Measurements from ENCODE around the gene PARP1. TPM values are rescaled to one million over a fixed set of nuclear protein-coding genes. Genes with fewer than 3 reads are reported as not detected.

PARP1 gene
- total RNA-seq, 2 experiments from 2014 or later: 237 to 242 TPM

GRCh38 chr1:226362361-226362760, 45.5 kb downstream of the PARP1 start:
- CTCF ChIA-PET: interaction anchor here (0.5 to 0.7 kb wide), 2 partner anchors 39 to 53 kb away, joined by 3 to 4 read pairs; no protein-coding TSS in a partner anchor
- intact Hi-C loops (cut with DNase I, micrococcal nuclease): no loop called here
- DNase-seq (no peak), ATAC-seq (no peak)
- H3K9me3 Mint-ChIP-seq (ENCODE audit: low read depth): no peaks in the 10 kb centered on the region
- H3K36me3 Mint-ChIP-seq (ENCODE audit: low read depth): peaks cover 56% of the 10 kb centered on the region
- no peak overlapping the region for H3K27ac Mint-ChIP-seq
- H3K27me3 Mint-ChIP-seq: no peaks in the 10 kb centered on the region
- POLR2A ChIA-PET: no interaction called here
- no peaks in the 10 kb centered on the region for H3K4me1 Mint-ChIP-seq
- no peak overlapping the region for H3K4me3 Mint-ChIP-seq

- intact Hi-C loops (cut with DNase I, micrococcal nuclease): no loop called here
- peaks cover 54% of the 10 kb centered on the region for H3K36me3 Mint-ChIP-seq (ENCODE audit: low read depth)
- no peak for DNase-seq
- H3K4me3 Mint-ChIP-seq: no peak overlapping the region
- ATAC-seq: no peak
- H3K9me3 Mint-ChIP-seq (ENCODE audit: low read depth): no peaks in the 10 kb centered on the region
- ChIA-PET POLR2A (no interaction called here), CTCF (no interaction called here)
- H3K27me3 Mint-ChIP-seq: no peaks in the 10 kb centered on the region
- H3K4me1 Mint-ChIP-seq: no peaks in the 10 kb centered on the region
- no peak overlapping the region for H3K27ac Mint-ChIP-seq
Measured at GRCh38 chr1:226360106-226360746, 47.7 kb downstream of the PARP1 start.

DNA sequence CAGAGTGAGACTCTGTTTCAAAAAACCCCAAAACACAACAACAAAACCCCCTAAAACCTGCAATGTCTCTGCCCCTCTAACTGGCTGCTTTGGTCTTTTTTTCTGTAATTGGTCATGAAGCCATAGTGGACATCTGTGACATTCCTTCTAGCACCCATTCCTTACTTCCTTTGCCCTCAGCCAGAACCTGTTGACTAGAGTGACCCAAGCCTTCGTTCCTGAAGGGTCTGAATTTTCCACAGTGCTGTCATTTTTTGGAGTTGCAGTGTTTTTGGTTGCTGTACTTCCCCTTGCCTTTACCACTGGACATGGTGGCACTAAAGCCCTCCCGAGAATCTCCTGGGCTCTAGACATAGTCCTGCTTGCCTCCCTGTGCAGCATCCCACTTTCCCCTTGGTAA, 50.5 kb downstream of the PARP1 start:
- Mint-ChIP-seq H3K4me1 (no peaks in the 10 kb centered on the region), H3K4me3 (no peak overlapping the region), H3K27me3 (no peaks in the 10 kb centered on the region), H3K27ac (no peak overlapping the region), H3K36me3 (ENCODE audit: low read depth) (peaks cover 29% of the 10 kb centered on the region), H3K9me3 (ENCODE audit: low read depth) (no peaks in the 10 kb centered on the region)
- DNase-seq (no peak), ATAC-seq (no peak)
- ChIA-PET POLR2A (no interaction called here), CTCF (no interaction called here)
- intact Hi-C loops (cut with DNase I, micrococcal nuclease): no loop called here

DNA sequence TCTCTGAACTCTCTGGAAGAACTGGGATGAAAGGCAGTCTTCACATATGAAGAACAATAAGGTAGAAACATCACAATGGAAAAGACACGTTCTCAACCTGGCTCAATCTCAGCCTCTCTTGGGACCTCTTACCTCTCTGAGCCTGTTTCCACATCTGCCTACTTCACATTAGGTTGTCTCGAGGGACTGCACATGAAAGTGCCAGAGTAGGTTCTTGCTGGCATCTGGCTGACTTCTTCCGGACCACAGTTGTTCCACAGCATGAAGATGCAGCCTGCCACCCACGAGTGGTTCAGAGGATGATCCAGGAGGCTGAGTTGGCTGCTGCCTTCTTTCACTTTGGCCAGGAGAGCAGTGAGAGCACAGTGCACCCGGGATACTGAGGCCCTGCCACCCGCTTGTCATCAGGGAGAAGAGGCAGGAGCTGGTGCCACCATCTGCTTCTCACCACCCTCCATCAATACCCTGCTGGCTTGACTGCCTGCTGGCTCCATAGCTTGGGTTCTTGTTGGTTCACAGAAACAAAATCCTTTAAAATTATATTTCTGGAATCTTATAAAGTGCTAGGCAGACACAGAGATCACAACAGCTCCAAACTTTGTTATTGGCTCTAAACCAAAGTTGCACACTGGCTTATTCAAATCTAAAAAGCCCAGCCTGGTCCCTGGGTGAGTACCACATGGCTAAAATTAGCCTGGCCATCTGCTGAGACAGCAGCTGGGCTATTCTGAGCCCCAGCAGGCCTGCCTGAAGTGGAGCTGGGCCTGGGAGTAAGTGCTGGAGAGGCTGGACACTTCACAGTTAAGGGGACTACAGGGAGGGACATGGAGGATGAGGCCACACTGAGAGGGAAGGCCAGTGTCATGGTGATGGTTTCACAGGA, 52.0 kb downstream of the PARP1 start:
- CTCF ChIA-PET: interaction anchor here (0.6 kb wide), 1 partner anchor 44 kb away, joined by 3 read pairs; no protein-coding TSS in a partner anchor

GRCh38 chr1:226355016-226355415, 52.9 kb downstream of the PARP1 start:
- Mint-ChIP-seq H3K9me3 (ENCODE audit: low read depth) (no peaks in the 10 kb centered on the region), H3K4me1 (no peaks in the 10 kb centered on the region), H3K4me3 (no peak overlapping the region), H3K36me3 (ENCODE audit: low read depth) (peaks cover 15% of the 10 kb centered on the region), H3K27me3 (no peaks in the 10 kb centered on the region), H3K27ac (no peak overlapping the region)
- intact Hi-C loops (cut with DNase I, micrococcal nuclease): no loop called here
- CTCF ChIA-PET: interaction anchor here (1.6 kb wide), 1 partner anchor 22 kb away, joined by 7 read pairs; no protein-coding TSS in a partner anchor
- POLR2A ChIA-PET: no interaction called here
- ATAC-seq (no peak), DNase-seq (no peak)

More for the DNA sequence above, 52.0 kb downstream of the PARP1 start:
- POLR2A ChIA-PET: no interaction called here
- ATAC-seq (no peak), DNase-seq (no peak)
- Mint-ChIP-seq H3K27me3 (no peaks in the 10 kb centered on the region), H3K4me1 (no peaks in the 10 kb centered on the region), H3K4me3 (no peak overlapping the region), H3K9me3 (ENCODE audit: low read depth) (no peaks in the 10 kb centered on the region), H3K36me3 (ENCODE audit: low read depth) (peaks cover 15% of the 10 kb centered on the region), H3K27ac (no peak overlapping the region)
- intact Hi-C loops (cut with DNase I, micrococcal nuclease): no loop called here

DNA sequence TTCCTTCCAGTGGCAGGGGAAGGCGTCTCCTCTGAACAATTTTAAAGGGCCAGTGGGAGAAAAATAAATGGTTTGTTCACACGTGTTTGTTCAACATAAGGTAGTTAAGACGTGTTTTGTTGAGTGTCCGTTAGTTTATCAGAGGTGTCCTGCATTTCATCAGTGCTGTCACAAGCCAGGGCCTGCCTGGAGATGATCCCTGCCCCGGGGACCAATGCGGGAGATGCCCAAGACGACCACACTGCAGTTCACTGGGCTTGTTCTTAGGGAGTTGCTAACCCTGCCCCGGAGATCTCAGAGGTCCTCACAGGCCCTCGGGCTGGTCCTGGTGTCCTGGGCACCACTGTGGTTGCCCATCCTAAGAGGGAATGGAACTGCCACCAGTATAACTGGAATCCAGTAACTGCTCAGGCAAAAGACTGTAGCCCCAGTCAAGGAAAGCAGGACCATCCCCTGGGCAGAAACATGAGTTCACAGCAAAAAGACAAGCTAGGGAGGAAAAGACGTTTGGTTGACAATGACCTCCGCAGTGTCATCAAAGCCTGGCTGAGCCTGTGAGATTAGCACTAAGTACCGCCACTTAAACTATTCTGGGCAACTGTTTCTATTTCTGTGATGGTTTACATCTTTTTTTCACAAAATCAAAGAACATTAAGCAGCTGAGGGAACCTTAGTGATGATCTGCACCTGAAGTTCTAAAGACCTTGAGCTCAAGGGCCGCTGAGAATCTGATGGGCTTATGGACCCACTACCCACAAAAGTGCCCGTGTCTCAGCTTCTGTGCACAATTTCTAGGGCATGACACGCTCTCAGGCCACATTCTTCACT, 54.0 kb downstream of the PARP1 start:
- H3K27ac Mint-ChIP-seq: no peak overlapping the region
- intact Hi-C loops (cut with DNase I, micrococcal nuclease): no loop called here
- H3K9me3 Mint-ChIP-seq (ENCODE audit: low read depth): no peaks in the 10 kb centered on the region
- no peaks in the 10 kb centered on the region for H3K27me3 Mint-ChIP-seq
- POLR2A ChIA-PET: no interaction called here
- DNase-seq (no peak), ATAC-seq (no peak)
- no peaks in the 10 kb centered on the region for H3K4me1 Mint-ChIP-seq
- CTCF ChIA-PET: interaction anchor here (1.1 to 1.6 kb wide), 2 partner anchors 21 kb away, joined by 3 to 7 read pairs; no protein-coding TSS in a partner anchor
- no peak overlapping the region for H3K4me3 Mint-ChIP-seq
- peaks cover 7% of the 10 kb centered on the region for H3K36me3 Mint-ChIP-seq (ENCODE audit: low read depth)

DNA sequence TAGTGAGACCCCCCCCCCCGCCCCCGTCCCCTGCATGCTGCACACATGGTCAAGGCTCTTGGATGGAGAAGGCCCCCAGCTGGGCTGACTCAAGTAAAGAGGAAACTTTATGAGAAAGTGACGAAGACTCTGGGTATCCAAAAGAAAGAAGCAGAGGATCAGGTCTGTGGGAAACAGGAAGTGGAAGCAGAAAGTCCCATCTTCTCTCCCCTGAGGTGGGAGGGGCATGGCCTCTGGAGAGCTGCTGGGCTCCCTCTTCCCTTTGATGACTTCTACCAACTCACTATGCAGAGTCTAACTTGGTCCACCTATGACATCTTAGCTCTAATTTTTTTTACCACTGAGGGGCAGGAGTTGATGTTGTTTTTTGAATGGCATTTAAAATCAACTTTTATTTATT, 56.2 kb downstream of the PARP1 start:
- ATAC-seq (no peak), DNase-seq (no peak)
- ChIA-PET POLR2A (no interaction called here), CTCF (no interaction called here)
- H3K9me3 Mint-ChIP-seq (ENCODE audit: low read depth): no peaks in the 10 kb centered on the region
- no peaks in the 10 kb centered on the region for H3K27me3 Mint-ChIP-seq
- intact Hi-C loops (cut with DNase I, micrococcal nuclease): no loop called here
- no peaks in the 10 kb centered on the region for H3K4me1 Mint-ChIP-seq
- H3K36me3 Mint-ChIP-seq (ENCODE audit: low read depth): peaks cover 2% of the 10 kb centered on the region
- H3K4me3 Mint-ChIP-seq: no peak overlapping the region
- H3K27ac Mint-ChIP-seq: no peak overlapping the region

GRCh38 chr1:226350519-226350865, 57.4 kb downstream of the PARP1 start:
- Mint-ChIP-seq H3K36me3 (ENCODE audit: low read depth) (no peaks in the 10 kb centered on the region), H3K4me1 (no peaks in the 10 kb centered on the region), H3K9me3 (ENCODE audit: low read depth) (no peaks in the 10 kb centered on the region), H3K27me3 (no peaks in the 10 kb centered on the region), H3K27ac (no peak overlapping the region), H3K4me3 (no peak overlapping the region)
- DNase-seq (no peak), ATAC-seq (no peak)
- ChIA-PET POLR2A (no interaction called here), CTCF (interaction anchor here (1.0 kb wide), 1 partner anchor 17 kb away, joined by 3 read pairs; no protein-coding TSS in a partner anchor)
- intact Hi-C loops (cut with DNase I, micrococcal nuclease): no loop called here

GRCh38 chr1:226349801-226350518, 57.9 kb downstream of the PARP1 start:
- ATAC-seq: no peak

GRCh38 chr1:226349081-226349480, 58.8 kb downstream of the PARP1 start:
- intact Hi-C loops (cut with DNase I, micrococcal nuclease): no loop called here
- Mint-ChIP-seq H3K27me3 (no peaks in the 10 kb centered on the region), H3K36me3 (ENCODE audit: low read depth) (no peaks in the 10 kb centered on the region), H3K9me3 (ENCODE audit: low read depth) (no peaks in the 10 kb centered on the region), H3K4me1 (no peaks in the 10 kb centered on the region), H3K4me3 (no peak overlapping the region), H3K27ac (no peak overlapping the region)
- CTCF ChIA-PET: no interaction called here
- DNase-seq: no peak
- POLR2A ChIA-PET: no interaction called here
- no peak for ATAC-seq

More at GRCh38 chr1:226349801-226350518, 57.9 kb downstream of the PARP1 start:
- no peak for DNase-seq
- H3K4me3 Mint-ChIP-seq: no peak overlapping the region
- no peaks in the 10 kb centered on the region for H3K9me3 Mint-ChIP-seq (ENCODE audit: low read depth)
- H3K27me3 Mint-ChIP-seq: no peaks in the 10 kb centered on the region
- CTCF ChIA-PET: no interaction called here
- no peaks in the 10 kb centered on the region for H3K4me1 Mint-ChIP-seq
- no peaks in the 10 kb centered on the region for H3K36me3 Mint-ChIP-seq (ENCODE audit: low read depth)
- intact Hi-C loops (cut with DNase I, micrococcal nuclease): no loop called here
- POLR2A ChIA-PET: no interaction called here
- H3K27ac Mint-ChIP-seq: no peak overlapping the region

Measured in activated CD4-positive, alpha-beta T cell treated with anti-CD3 and anti-CD28 coated beads for 36 hours (primary cell).